Stomach smooth muscle (tissue), 2 donors: ENCODE data around the gene USP47.
A peak's percentile ranks its signal among the peaks of the same experiment; 100 is the strongest.

Experiments used
- H3K27ac ChIP-seq: one replicate; pipeline ENCODE4 v1.7.0; 2013; ENCODE audit warnings: mild to moderate bottlenecking, low read length, inconsistent platforms
- H3K27me3 ChIP-seq, 2 donors: one replicate each; pipeline ENCODE4 v1.7.0; 2013; ENCODE audit warnings: low read length in 2 of 2; ENCODE audit not compliant: insufficient read depth in 2 of 2, control insufficient read depth in 1 of 2
- H3K36me3 ChIP-seq, 2 donors: one replicate each; pipeline ENCODE4 v1.7.0; 2013; ENCODE audit warnings: low read length in 2 of 2; ENCODE audit not compliant: control insufficient read depth in 2 of 2, insufficient read depth in 2 of 2
- H3K4me1 ChIP-seq: one replicate; pipeline ENCODE4 v1.7.0; 2013; ENCODE audit warnings: low read length; ENCODE audit not compliant: control insufficient read depth, insufficient read depth
- H3K4me3 ChIP-seq, 2 donors: one replicate each; pipeline ENCODE4 v1.7.0; 2013; ENCODE audit warnings: low read length in 2 of 2
- H3K9ac ChIP-seq, 2 donors: one replicate each; pipeline ENCODE4 v1.7.0; 2013; ENCODE audit warnings: low read length in 2 of 2, mild to moderate bottlenecking in 1 of 2
- H3K9me3 ChIP-seq, 2 donors: one replicate each; pipeline ENCODE4 v1.7.0; 2013; ENCODE audit warnings: low read length in 2 of 2; ENCODE audit not compliant: control insufficient read depth in 2 of 2
- donor health status: healthy.
- donor health status: Pancreatic carcinoma.

Gene USP47

GRCh38 chr11:11988681-11989261 is 147.0 kb downstream of the USP47 start:
- H3K4me1 ChIP-seq, result peaks cover 55% of the 10 kb centered on the region
- no peaks in the 10 kb centered on the region for H3K9me3 ChIP-seq
- H3K36me3 ChIP-seq, result no peaks in the 10 kb centered on the region
- H3K9ac ChIP-seq, result no peak overlapping the region
- H3K27me3 ChIP-seq, result no peaks in the 10 kb centered on the region
- H3K27ac ChIP-seq, result peak overlapping the region; percentile 76
- peak overlapping the region in 1 of 2 donors; percentile 8 for H3K4me3 ChIP-seq

GRCh38 chr11:11989774-11990744 is 148.3 kb downstream of the USP47 start:
- Histone ChIP-seq H3K27ac (peak overlapping the region; percentile 58), H3K4me1 (peaks cover 59% of the 10 kb centered on the region), H3K36me3 (peaks cover 0 to 4% of the 10 kb centered on the region in 2 donors), H3K27me3 (no peaks in the 10 kb centered on the region), H3K9ac (no peak overlapping the region), H3K4me3 (peak overlapping the region in 1 of 2 donors; percentile 15), H3K9me3 (no peaks in the 10 kb centered on the region)

GRCh38 chr11:11992257-11993212 is 150.8 kb downstream of the USP47 start:
- H3K9me3 ChIP-seq, result no peaks in the 10 kb centered on the region
- no peak overlapping the region for H3K27ac ChIP-seq
- H3K27me3 ChIP-seq, result no peaks in the 10 kb centered on the region
- H3K4me3 ChIP-seq, result no peak overlapping the region
- H3K9ac ChIP-seq, result no peak overlapping the region
- peaks cover 9 to 17% of the 10 kb centered on the region in 2 donors for H3K36me3 ChIP-seq
- H3K4me1 ChIP-seq, result peaks cover 53% of the 10 kb centered on the region

- H3K4me3 ChIP-seq, result peak overlapping the region in 1 of 2 donors; percentile 22
- peaks cover 40% of the 10 kb centered on the region for H3K4me1 ChIP-seq
- peaks cover 18 to 27% of the 10 kb centered on the region in 2 donors for H3K36me3 ChIP-seq
- H3K27ac ChIP-seq, result peak overlapping the region; percentile 67
- H3K9me3 ChIP-seq, result no peaks in the 10 kb centered on the region
- no peaks in the 10 kb centered on the region for H3K27me3 ChIP-seq
- H3K9ac ChIP-seq, result peak overlapping the region; percentile 46 to 47
Observed at GRCh38 chr11:11993839-11994238, 152.1 kb downstream of the USP47 start.

GRCh38 chr11:11995601-11996000 is 153.8 kb downstream of the USP47 start:
- H3K27ac ChIP-seq, result no peak overlapping the region
- peaks cover 18 to 27% of the 10 kb centered on the region in 2 donors for H3K36me3 ChIP-seq
- no peak overlapping the region for H3K9ac ChIP-seq
- H3K27me3 ChIP-seq, result no peaks in the 10 kb centered on the region
- peaks cover 27% of the 10 kb centered on the region for H3K4me1 ChIP-seq
- no peak overlapping the region for H3K4me3 ChIP-seq
- H3K9me3 ChIP-seq, result no peaks in the 10 kb centered on the region

GRCh38 chr11:11996321-11997048 is 154.7 kb downstream of the USP47 start:
- no peak overlapping the region for H3K9ac ChIP-seq
- H3K36me3 ChIP-seq, result peaks cover 23 to 31% of the 10 kb centered on the region in 2 donors
- peaks cover 20% of the 10 kb centered on the region for H3K4me1 ChIP-seq

GRCh38 chr11:11997049-11997322 is 155.2 kb downstream of the USP47 start:
- Histone ChIP-seq H3K27me3 (no peaks in the 10 kb centered on the region), H3K4me1 (peaks cover 15% of the 10 kb centered on the region), H3K9ac (no peak overlapping the region), H3K27ac (peak overlapping the region; percentile 2), H3K36me3 (peaks cover 28 to 32% of the 10 kb centered on the region in 2 donors), H3K4me3 (no peak overlapping the region), H3K9me3 (no peaks in the 10 kb centered on the region)

More at GRCh38 chr11:11996321-11997048, 154.7 kb downstream of the USP47 start:
- Histone ChIP-seq H3K9me3 (no peaks in the 10 kb centered on the region), H3K4me3 (no peak overlapping the region), H3K27me3 (no peaks in the 10 kb centered on the region), H3K27ac (peak overlapping the region; percentile 2)

GRCh38 chr11:11998091-11998781 is 156.5 kb downstream of the USP47 start:
- Histone ChIP-seq H3K27ac (no peak overlapping the region), H3K4me1 (peaks cover 10% of the 10 kb centered on the region), H3K9ac (no peak overlapping the region), H3K27me3 (no peaks in the 10 kb centered on the region), H3K4me3 (no peak overlapping the region), H3K9me3 (no peaks in the 10 kb centered on the region), H3K36me3 (peaks cover 35 to 37% of the 10 kb centered on the region in 2 donors)

- H3K9ac ChIP-seq, result no peak overlapping the region
- H3K36me3 ChIP-seq, result peaks cover 27 to 35% of the 10 kb centered on the region in 2 donors
- H3K4me3 ChIP-seq, result no peak overlapping the region
- no peaks in the 10 kb centered on the region for H3K9me3 ChIP-seq
- H3K4me1 ChIP-seq, result peaks cover 7% of the 10 kb centered on the region
- H3K27ac ChIP-seq, result no peak overlapping the region
- no peaks in the 10 kb centered on the region for H3K27me3 ChIP-seq
Observed at GRCh38 chr11:12001186-12001585, 159.4 kb downstream of the USP47 start.
